ENCODE results near the gene CARD10.

The CARD10 gene, protein sequence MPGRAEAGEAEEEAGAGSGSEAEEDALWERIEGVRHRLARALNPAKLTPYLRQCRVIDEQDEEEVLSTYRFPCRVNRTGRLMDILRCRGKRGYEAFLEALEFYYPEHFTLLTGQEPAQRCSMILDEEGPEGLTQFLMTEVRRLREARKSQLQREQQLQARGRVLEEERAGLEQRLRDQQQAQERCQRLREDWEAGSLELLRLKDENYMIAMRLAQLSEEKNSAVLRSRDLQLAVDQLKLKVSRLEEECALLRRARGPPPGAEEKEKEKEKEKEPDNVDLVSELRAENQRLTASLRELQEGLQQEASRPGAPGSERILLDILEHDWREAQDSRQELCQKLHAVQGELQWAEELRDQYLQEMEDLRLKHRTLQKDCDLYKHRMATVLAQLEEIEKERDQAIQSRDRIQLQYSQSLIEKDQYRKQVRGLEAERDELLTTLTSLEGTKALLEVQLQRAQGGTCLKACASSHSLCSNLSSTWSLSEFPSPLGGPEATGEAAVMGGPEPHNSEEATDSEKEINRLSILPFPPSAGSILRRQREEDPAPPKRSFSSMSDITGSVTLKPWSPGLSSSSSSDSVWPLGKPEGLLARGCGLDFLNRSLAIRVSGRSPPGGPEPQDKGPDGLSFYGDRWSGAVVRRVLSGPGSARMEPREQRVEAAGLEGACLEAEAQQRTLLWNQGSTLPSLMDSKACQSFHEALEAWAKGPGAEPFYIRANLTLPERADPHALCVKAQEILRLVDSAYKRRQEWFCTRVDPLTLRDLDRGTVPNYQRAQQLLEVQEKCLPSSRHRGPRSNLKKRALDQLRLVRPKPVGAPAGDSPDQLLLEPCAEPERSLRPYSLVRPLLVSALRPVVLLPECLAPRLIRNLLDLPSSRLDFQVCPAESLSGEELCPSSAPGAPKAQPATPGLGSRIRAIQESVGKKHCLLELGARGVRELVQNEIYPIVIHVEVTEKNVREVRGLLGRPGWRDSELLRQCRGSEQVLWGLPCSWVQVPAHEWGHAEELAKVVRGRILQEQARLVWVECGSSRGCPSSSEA

DNA sequence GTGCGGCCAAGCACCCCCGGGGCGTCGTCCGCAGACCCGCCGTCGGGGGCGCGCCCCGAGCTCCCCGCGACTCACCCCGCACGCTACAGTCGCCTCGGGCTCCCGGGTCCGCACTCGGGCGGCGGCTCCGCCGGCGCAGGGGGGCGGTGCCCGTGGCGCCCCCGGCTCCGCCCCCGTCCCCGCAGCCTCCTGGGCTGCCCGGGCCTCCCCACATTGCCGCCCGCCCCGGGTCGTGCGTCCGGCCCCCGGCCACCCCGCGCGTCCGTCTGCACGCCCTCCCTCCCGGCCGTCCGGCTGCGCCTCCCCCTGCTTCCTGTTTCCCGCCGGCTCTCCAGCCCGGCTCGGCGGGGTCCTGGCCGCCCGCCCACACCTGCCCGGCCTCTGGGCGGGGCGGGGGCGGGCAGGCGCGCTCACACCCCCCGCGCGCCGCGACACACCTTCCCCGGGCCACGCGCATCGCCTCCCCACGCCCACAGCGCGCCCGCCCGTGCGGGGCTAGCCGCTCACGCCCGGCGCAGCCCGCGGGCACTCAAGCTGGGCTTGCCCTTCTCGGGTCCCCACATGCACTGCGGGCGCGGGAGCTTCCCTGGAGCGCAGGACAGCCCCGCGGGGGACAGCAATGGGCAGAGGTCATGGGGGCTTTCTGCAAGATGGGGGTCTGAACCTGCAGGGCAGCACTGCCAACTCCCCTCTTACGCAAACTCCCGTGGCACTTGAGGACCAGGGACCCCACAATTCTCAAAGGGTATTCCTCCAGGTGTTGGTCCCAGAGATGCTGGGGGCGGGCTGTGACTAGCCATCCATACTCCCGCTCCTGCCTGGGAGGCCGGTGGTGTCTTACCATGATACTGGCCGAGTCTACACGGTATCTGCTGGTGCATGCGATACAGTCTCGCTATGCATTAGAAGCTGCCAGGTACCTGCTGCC, at the start of gene CARD10:
CARD10 (minus strand) TSS at position 148 of the 928 bp plus-strand sequence. CDS start 215 bp downstream, outside the sequence.
- peak within 1 kb of the TSS; percentile 70 for H3K9ac ChIP-seq (ENCODE audit: low read depth, low read length)
- H3K4me1 ChIP-seq (ENCODE audit: insufficient read depth, low read length): no peaks in the 10 kb centered on the region; the same call in 1 of the 2 replicates
- no peaks in the 10 kb centered on the region for H3K36me3 ChIP-seq (ENCODE audit: insufficient read depth, low read length)
- H3K9me3 ChIP-seq (ENCODE audit: control insufficient read depth, insufficient read depth, low read length): no peaks in the 10 kb centered on the region

DNA sequence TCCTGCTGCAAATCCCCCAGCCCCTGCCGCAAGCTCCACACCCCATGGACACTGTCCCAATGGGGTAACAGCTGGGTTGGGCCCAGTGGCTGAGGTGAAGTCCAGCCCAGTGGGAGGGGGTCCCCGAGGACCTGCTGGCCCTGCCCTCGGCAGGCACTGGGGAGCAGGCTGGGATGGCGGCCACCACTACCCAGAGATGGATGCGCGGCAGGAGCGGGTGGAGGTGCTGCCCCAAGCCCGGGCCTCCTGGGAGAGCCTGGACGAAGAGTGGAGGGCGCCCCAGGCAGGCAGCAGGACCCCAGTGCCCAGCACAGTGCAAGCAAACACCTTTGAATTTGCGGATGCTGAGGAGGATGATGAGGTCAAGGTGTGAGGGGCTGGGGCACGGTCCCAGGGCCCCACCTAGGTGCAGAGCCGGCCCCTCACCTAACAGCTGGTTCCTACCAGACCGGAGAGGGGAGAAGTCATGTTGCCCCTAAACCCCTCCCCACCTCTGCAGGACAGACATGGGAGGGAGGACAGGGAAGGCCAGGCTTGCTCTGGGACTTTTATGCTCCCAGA, 49.3 kb upstream of the CARD10 start:
- Histone ChIP-seq H3K9ac (ENCODE audit: low read depth, low read length) (no peak overlapping the region), H3K9me3 (ENCODE audit: control insufficient read depth, insufficient read depth, low read length) (no peaks in the 10 kb centered on the region), H3K4me1 (ENCODE audit: insufficient read depth, low read length) (peaks cover 27% of the 10 kb centered on the region), H3K36me3 (ENCODE audit: insufficient read depth, low read length) (no peaks in the 10 kb centered on the region; the same call in 1 of the 2 replicates)

GRCh38 chr22:37568012-37568411, 48.8 kb upstream of the CARD10 start:
- Histone ChIP-seq H3K36me3 (ENCODE audit: insufficient read depth, low read length) (no peaks in the 10 kb centered on the region; the same call in 1 of the 2 replicates), H3K9ac (ENCODE audit: low read depth, low read length) (no peak overlapping the region), H3K9me3 (ENCODE audit: control insufficient read depth, insufficient read depth, low read length) (no peaks in the 10 kb centered on the region), H3K4me1 (ENCODE audit: insufficient read depth, low read length) (peaks cover 32% of the 10 kb centered on the region)

DNA sequence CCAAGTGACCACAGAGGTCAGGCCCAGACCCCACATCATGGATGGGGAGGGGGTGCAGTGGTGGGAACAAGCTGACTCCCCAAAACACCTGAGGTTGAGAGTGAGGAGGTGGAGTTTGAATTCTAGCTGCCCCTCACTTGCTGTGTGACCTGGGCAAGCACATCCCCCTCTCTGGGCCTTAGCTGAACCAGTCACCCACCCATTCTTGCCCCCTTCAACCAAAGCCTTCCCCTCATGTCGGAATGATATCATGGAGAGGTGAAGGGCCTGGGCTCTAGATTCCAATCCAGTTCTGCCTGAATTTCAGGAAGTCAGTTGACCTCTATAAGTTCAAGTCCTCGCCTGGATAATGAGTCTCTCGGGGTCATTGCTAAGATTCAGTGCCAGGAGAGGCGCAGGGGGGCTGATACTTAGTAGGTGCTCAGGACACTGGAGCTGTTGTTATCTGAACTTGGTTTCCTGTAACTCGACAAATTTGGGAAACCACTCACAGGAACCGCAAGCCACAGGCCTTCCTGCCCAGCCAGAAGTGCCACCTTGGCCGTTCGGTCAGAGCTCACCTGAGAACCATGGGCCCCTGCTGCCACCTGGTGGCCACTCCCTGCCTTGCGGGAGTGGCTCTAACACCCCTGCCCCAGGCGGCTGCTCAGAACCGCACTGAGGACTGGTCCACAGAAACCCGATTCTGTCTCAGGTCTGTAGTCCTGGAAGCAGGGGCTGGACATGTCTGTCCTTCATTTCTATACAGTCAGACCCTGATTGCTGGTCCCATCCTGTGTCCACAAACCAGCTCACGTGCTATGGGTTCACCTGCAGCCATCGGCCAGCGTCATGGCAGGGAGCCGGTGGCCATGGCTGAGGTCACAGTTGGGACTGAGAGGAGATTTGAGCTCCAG, 47.9 kb upstream of the CARD10 start:
- Histone ChIP-seq H3K36me3 (ENCODE audit: insufficient read depth, low read length) (no peaks in the 10 kb centered on the region; the same call in 1 of the 2 replicates), H3K9ac (ENCODE audit: low read depth, low read length) (no peak overlapping the region), H3K4me1 (ENCODE audit: insufficient read depth, low read length) (peaks cover 39% of the 10 kb centered on the region), H3K9me3 (ENCODE audit: control insufficient read depth, insufficient read depth, low read length) (no peaks in the 10 kb centered on the region)

DNA sequence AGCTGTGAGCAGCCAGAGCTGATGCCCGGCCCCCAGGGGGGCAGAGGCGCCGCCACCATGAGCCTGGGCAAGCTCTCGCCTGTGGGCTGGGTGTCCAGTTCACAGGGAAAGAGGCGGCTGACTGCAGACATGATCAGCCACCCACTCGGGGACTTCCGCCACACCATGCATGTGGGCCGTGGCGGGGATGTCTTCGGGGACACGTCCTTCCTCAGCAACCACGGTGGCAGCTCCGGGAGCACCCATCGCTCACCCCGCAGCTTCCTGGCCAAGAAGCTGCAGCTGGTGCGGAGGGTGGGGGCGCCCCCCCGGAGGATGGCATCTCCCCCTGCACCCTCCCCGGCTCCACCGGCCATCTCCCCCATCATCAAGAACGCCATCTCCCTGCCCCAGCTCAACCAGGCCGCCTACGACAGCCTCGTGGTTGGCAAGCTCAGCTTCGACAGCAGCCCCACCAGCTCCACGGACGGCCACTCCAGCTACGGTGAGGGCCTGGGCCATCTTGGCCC, 47.2 kb upstream of the CARD10 start:
- Histone ChIP-seq H3K36me3 (ENCODE audit: insufficient read depth, low read length) (no peaks in the 10 kb centered on the region; the same call in 1 of the 2 replicates), H3K9ac (ENCODE audit: low read depth, low read length) (no peak overlapping the region), H3K9me3 (ENCODE audit: control insufficient read depth, insufficient read depth, low read length) (no peaks in the 10 kb centered on the region), H3K4me1 (ENCODE audit: insufficient read depth, low read length) (peaks cover 43% of the 10 kb centered on the region)

GRCh38 chr22:37565830-37566229, 46.6 kb upstream of the CARD10 start:
- no peaks in the 10 kb centered on the region for H3K9me3 ChIP-seq (ENCODE audit: control insufficient read depth, insufficient read depth, low read length)
- H3K36me3 ChIP-seq (ENCODE audit: insufficient read depth, low read length): no peaks in the 10 kb centered on the region; the same call in 1 of the 2 replicates
- H3K4me1 ChIP-seq (ENCODE audit: insufficient read depth, low read length): peaks cover 43% of the 10 kb centered on the region
- no peak overlapping the region for H3K9ac ChIP-seq (ENCODE audit: low read depth, low read length)

DNA sequence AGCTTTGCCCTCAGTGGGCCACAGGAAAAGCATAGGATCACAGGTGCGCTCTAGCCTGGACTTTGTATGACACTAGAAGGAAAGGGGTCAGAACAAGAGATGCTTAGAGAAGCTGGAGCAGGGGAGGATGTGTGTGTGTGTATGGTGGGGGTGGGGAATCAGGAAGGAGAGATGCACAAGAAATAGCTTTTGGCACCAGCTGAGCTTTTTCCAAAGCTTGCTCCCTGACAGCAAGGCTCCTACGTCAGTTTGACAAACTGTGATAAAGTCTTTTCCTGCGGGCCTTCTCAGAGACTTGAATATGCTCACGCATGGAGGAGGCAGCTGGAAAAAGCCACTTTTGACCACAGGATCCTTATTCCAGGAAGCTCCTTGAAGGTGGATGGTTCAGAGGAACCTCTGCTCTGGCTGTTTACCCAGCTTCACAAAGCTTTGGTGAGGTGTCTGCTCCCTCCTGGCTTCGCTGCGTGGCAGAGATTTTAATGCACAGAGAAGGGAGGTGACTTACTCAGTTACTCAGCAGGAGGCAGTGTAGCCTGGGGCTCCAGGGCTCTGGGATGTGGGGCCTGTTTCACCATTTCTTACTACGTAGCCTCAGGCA, 45.0 kb upstream of the CARD10 start:
- Histone ChIP-seq H3K4me1 (ENCODE audit: insufficient read depth, low read length) (peaks cover 35% of the 10 kb centered on the region), H3K9ac (ENCODE audit: low read depth, low read length) (no peak overlapping the region), H3K36me3 (ENCODE audit: insufficient read depth, low read length) (no peaks in the 10 kb centered on the region; the same call in 1 of the 2 replicates), H3K9me3 (ENCODE audit: control insufficient read depth, insufficient read depth, low read length) (no peaks in the 10 kb centered on the region)

DNA sequence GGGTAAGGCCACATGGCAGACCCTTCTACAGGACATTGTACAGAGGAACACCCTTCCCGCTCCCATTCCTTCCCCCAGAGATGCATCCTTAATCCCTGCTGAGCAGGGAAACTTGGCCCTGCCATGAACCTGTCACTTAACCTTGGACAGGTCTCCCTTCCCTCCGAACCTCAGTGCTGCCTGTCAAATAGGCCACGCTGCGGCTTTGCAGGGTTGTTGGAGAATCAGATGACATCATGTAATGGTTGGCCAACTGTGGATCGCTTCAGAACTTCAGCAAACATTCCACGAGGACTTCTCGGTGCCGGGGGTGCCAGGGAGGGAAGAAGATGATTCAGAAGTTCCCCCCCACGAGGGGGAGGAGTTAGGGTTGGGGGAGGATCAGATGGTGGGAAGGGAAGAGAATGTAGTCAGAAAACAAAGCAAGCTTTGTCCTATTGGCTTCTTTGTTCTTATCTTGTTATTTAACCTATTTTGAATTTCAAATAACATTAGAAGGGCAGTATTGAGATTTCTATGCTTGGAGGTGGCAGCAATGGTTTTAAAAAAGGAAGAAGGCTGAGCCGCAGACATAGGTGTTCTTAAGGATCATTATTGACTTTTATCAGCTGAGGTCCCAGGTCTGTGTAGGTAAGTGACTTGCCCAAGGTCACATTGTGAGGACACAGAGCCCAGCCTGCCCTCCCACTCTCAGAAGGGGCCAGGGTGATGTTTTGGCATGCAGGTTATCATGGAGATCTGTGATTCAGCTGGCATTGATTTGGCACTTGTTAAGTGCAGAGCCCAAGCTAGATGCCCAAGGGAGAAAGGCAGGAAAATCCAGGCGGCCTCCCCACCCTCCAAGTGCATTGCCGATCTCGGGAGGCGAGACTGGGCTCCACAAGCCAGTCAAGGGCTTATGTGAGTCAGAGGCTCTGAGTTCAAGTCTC, 44.2 kb upstream of the CARD10 start:
- no peaks in the 10 kb centered on the region for H3K9me3 ChIP-seq (ENCODE audit: control insufficient read depth, insufficient read depth, low read length)
- H3K36me3 ChIP-seq (ENCODE audit: insufficient read depth, low read length): no peaks in the 10 kb centered on the region; the same call in 1 of the 2 replicates
- no peak overlapping the region for H3K9ac ChIP-seq (ENCODE audit: low read depth, low read length)
- H3K4me1 ChIP-seq (ENCODE audit: insufficient read depth, low read length): peaks cover 30% of the 10 kb centered on the region

GRCh38 chr22:37562049-37562875, 43.0 kb upstream of the CARD10 start:
- Histone ChIP-seq H3K4me1 (ENCODE audit: insufficient read depth, low read length) (peaks cover 27% of the 10 kb centered on the region), H3K36me3 (ENCODE audit: insufficient read depth, low read length) (no peaks in the 10 kb centered on the region; the same call in 1 of the 2 replicates), H3K9me3 (ENCODE audit: control insufficient read depth, insufficient read depth, low read length) (no peaks in the 10 kb centered on the region), H3K9ac (ENCODE audit: low read depth, low read length) (peak overlapping the region; percentile 84; the same call in 1 of the 2 replicates)

- H3K9ac ChIP-seq (ENCODE audit: low read depth, low read length): peak overlapping the region; percentile 84
These were observed 42.2 kb upstream of the CARD10 start for GRCh38 chr22:37561212-37562048.

More at GRCh38 chr22:37561212-37562048, 42.2 kb upstream of the CARD10 start:
- Histone ChIP-seq H3K9me3 (ENCODE audit: control insufficient read depth, insufficient read depth, low read length) (no peaks in the 10 kb centered on the region), H3K36me3 (ENCODE audit: insufficient read depth, low read length) (no peaks in the 10 kb centered on the region), H3K4me1 (ENCODE audit: insufficient read depth, low read length) (peaks cover 34% of the 10 kb centered on the region)
